Activated naive CD4-positive, alpha-beta T cell treated with anti-CD3 and anti-CD28 coated beads, Interleukin-2, amount 50 U/mL, for 72 hours (primary cell): ENCODE data around the gene ILK. TPM values are rescaled to one million over a fixed set of nuclear protein-coding genes. Genes with fewer than 3 reads are reported as not detected.

Experiments used
- ATAC-seq, 2 donors: fragments of 150-1000 bp; cut with Tn5 transposase; 2 replicates each; pipeline ENCODE4 v1.10.0; 2021; ENCODE audit warnings: mild to moderate bottlenecking in 2 of 2, moderate library complexity in 2 of 2
- DNase-seq, 2 donors: peaks; one replicate each; pipeline ENCODE4 v3.0.0; 2021 to 2022; ENCODE audit warnings: low spot score in 2 of 2
- H3K27ac Mint-ChIP-seq, 2 donors: one replicate each; pipeline ENCODE4 v1.8.0; 2022; ENCODE audit warnings: mild to moderate bottlenecking in 2 of 2, mixed read lengths in 2 of 2
- H3K36me3 Mint-ChIP-seq, 2 donors: one replicate each; pipeline ENCODE4 v1.8.0; 2022; ENCODE audit warnings: mixed read lengths in 2 of 2
- H3K9me3 Mint-ChIP-seq, 2 donors: one replicate each; pipeline ENCODE4 v1.8.0; 2022; ENCODE audit warnings: mixed read lengths in 2 of 2
- total RNA-seq, 2 donors: library from RNA; stranded (reverse); gene quantifications; one replicate each; pipeline ENCODE4 v1.2.3, GENCODE V29; 2022

Gene ILK
- total RNA-seq, 2 donors from 2014 or later = 72.1 to 99.7 TPM

GRCh38 chr11:6569706-6570105 is 33.9 kb upstream of the ILK start:
- Mint-ChIP-seq H3K9me3 (no peaks in the 10 kb centered on the region), H3K27ac (peak overlapping the region in 1 of 2 donors; percentile 18), H3K36me3 (peaks cover 0 to 9% of the 10 kb centered on the region in 2 donors)
- ATAC-seq = no peak
- DNase-seq = no peak

- peaks cover 0 to 9% of the 10 kb centered on the region in 2 donors for H3K36me3 Mint-ChIP-seq
- no peak for DNase-seq
- no peak overlapping the region for H3K27ac Mint-ChIP-seq
- H3K9me3 Mint-ChIP-seq = no peaks in the 10 kb centered on the region
- no peak for ATAC-seq
Measured at GRCh38 chr11:6570691-6571427, 32.7 kb upstream of the ILK start.

DNA sequence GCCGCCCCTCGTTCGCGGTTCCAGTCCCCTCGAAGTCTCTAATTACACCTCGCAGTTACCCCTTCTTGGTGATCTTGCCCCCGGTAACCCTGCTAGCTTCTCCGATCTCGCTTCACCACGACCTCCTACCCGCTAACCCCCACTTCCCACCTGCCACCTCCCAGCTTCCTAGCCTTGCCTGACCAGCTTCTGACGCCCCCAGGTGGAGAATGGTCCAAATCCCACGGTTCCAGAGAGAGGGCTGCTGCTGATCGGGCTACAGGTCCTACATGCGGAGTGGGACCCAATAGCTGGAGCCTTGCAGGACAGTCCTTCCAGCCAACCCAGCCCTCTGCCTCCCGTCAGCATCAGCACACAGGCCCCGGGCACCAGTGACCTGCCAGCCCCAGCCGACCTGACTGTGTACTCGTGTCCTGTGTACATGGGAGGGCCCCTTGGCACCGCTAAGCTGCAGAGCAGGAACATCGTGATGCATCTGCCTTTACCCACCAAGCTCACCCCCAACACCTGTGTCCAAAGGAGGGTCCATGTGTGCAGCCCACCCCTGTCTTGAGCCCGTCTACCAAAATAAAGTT is 32.1 kb upstream of the ILK start:
- DNase-seq = no peak
- Mint-ChIP-seq H3K36me3 (peaks cover 0 to 9% of the 10 kb centered on the region in 2 donors), H3K27ac (no peak overlapping the region), H3K9me3 (no peaks in the 10 kb centered on the region)
- no peak for ATAC-seq

GRCh38 chr11:6572215-6572614 is 31.4 kb upstream of the ILK start:
- H3K9me3 Mint-ChIP-seq = no peaks in the 10 kb centered on the region
- DNase-seq (no peak), ATAC-seq (no peak)
- H3K27ac Mint-ChIP-seq = no peak overlapping the region
- peaks cover 0 to 9% of the 10 kb centered on the region in 2 donors for H3K36me3 Mint-ChIP-seq

- no peak overlapping the region for H3K27ac Mint-ChIP-seq
- H3K36me3 Mint-ChIP-seq = peaks cover 0 to 9% of the 10 kb centered on the region in 2 donors
- ATAC-seq (no peak), DNase-seq (no peak)
- H3K9me3 Mint-ChIP-seq = no peaks in the 10 kb centered on the region
Measured at GRCh38 chr11:6574816-6575715, 28.5 kb upstream of the ILK start.

- Mint-ChIP-seq H3K36me3 (peaks cover 0 to 13% of the 10 kb centered on the region in 2 donors), H3K9me3 (no peaks in the 10 kb centered on the region), H3K27ac (no peak overlapping the region)
- DNase-seq (no peak), ATAC-seq (no peak)
Measured at GRCh38 chr11:6576471-6577373, 26.9 kb upstream of the ILK start.

GRCh38 chr11:6578134-6578533 is 25.4 kb upstream of the ILK start:
- Mint-ChIP-seq H3K36me3 (peaks cover 4 to 14% of the 10 kb centered on the region in 2 donors), H3K9me3 (peaks cover 5% of the 10 kb centered on the region in 2 donors), H3K27ac (no peak overlapping the region)
- ATAC-seq = no peak
- DNase-seq = no peak

DNA sequence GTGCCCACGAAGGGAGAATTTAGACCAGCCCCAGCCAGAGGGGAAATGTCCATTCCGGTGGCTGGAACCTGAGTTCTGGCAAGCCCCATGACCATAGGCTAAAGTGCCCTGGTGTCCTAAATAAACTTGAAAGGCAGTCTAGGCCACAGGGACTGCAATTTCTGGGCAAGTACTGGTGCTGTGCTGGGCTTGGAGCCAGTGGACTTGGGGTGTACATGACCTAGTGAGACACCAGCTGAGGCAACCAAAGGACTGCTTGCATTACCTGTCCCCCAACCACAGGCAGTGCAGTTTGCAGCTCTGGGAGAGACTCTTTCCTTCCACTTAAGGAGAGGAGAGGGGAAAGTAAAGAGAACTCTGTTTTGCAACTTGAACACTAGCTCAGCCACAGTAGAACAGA is 23.9 kb upstream of the ILK start:
- H3K36me3 Mint-ChIP-seq = peaks cover 19 to 30% of the 10 kb centered on the region in 2 donors
- no peak overlapping the region for H3K27ac Mint-ChIP-seq
- ATAC-seq = no peak
- no peak for DNase-seq
- peaks cover 12 to 19% of the 10 kb centered on the region in 2 donors for H3K9me3 Mint-ChIP-seq

- Mint-ChIP-seq H3K27ac (no peak overlapping the region), H3K36me3 (peaks cover 28 to 35% of the 10 kb centered on the region in 2 donors), H3K9me3 (peaks cover 12 to 22% of the 10 kb centered on the region in 2 donors)
- no peak for DNase-seq
- no peak for ATAC-seq
Measured at GRCh38 chr11:6583584-6583983, 20.0 kb upstream of the ILK start.

- DNase-seq (no peak), ATAC-seq (no peak)
- Mint-ChIP-seq H3K27ac (no peak overlapping the region), H3K36me3 (peaks cover 28 to 35% of the 10 kb centered on the region in 2 donors), H3K9me3 (peaks cover 12 to 22% of the 10 kb centered on the region in 2 donors)
Measured at GRCh38 chr11:6584528-6584927, 19.0 kb upstream of the ILK start.

DNA sequence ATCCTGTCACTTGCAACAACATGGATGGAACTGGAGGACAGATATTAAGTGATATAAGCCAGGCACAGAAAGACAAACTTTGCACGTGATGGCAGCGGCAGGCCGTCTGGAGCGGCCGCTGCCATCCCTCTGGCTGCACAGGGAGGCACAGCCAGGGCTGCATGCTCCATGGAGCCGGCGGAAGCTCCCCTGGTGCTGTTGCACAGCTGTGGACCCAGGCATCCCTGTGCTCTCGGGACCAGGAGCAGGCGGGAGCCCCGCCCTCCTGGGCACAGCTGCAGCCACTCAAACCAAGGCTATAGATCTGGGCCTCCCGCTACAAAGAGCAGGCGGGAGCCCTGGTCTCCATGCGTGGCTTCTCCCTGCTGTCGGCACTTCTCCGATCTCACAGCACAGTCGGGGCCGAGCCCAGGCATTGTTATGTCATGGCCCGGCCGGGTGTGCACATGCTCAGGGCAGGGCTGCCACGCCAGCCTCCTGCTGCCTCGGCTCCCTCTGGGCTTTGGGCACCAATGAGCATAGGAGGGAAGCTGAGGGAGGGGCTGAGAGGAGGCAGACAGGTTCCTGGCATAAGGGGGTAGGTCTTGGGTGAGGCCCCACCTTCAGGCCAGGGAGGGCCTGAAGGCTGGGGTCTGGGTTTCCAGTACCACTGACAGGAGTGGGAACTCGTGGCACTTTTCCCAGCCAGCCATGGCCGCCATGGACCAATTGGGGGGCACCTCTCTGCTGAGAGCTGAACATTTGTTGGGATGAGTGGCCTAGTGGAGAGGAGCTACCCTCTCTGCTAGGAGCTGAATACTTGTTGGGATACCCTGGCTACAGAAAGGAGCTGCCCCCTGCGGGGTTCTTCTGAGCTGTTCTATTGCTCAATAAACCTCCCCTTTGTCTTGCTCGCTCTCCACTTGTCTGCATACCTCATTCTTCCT is 16.9 kb upstream of the ILK start:
- no peak for ATAC-seq
- no peak for DNase-seq
- H3K36me3 Mint-ChIP-seq = peaks cover 27 to 28% of the 10 kb centered on the region in 2 donors
- H3K27ac Mint-ChIP-seq = no peak overlapping the region
- peaks cover 12 to 22% of the 10 kb centered on the region in 2 donors for H3K9me3 Mint-ChIP-seq

- DNase-seq = no peak
- H3K9me3 Mint-ChIP-seq = peaks cover 12 to 22% of the 10 kb centered on the region in 2 donors
- H3K27ac Mint-ChIP-seq = peak overlapping the region in 1 of 2 donors; percentile 54
- ATAC-seq = no peak
- peaks cover 26 to 28% of the 10 kb centered on the region in 2 donors for H3K36me3 Mint-ChIP-seq
Measured at GRCh38 chr11:6587360-6587953, 16.1 kb upstream of the ILK start.

DNA sequence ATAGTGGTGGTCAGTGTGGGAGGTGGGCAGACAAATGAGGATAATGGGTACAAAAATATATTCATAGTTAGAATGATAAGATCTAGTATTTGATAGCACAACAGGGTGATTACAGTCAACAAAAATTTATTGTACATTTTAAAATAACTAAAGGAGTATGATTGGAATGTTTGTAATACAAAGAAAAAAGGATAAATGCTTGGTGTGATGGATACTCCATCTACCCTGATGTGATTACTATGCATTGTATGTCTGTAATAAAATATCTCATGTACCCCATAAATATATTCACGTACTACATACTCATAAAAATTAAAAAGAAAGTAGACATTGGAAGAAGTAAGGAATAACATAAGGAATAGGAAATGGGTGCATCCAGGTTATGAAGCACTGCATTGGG is 15.6 kb upstream of the ILK start:
- H3K36me3 Mint-ChIP-seq = peaks cover 22 to 25% of the 10 kb centered on the region in 2 donors
- ATAC-seq (no peak), DNase-seq (no peak)
- H3K27ac Mint-ChIP-seq = no peak overlapping the region
- H3K9me3 Mint-ChIP-seq = peaks cover 9 to 19% of the 10 kb centered on the region in 2 donors

DNA sequence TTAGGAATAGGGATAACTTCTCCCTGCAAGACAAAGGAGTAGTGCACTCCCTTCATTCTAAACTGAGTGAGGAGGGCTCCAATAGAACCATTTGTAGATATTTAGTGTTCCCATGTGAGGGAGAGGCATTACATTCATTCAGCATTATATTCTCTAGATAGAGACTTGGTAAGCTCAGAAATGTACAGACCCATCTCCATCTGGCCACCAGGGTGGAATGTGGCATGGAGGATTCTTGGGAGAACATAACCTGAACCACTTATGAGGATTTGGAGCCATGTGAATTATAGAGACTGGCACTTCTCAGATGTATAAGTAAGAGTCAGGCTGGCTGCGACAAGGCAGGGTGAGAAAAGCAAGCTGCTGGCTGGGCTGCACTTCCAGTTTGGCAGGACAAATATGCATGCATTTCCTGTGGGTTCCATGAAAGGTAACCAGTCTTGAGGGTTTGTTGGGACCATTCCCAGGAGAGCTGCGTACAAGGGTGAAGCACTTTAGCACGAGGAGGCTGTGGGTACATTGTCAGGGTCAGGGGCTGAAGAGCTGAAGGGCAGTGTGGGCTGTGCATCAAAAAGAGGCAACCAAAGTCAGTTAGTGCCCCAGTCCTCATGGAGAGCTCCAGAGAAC is 9.3 kb upstream of the ILK start:
- ATAC-seq (no peak), DNase-seq (no peak)
- H3K9me3 Mint-ChIP-seq = no peaks in the 10 kb centered on the region
- peak overlapping the region in 1 of 2 donors; percentile 3 for H3K27ac Mint-ChIP-seq
- peaks cover 5 to 28% of the 10 kb centered on the region in 2 donors for H3K36me3 Mint-ChIP-seq
